ENCODE data around the gene RNF149. TPM values are rescaled to one million over a fixed set of nuclear protein-coding genes. Genes with fewer than 3 reads are reported as not detected.

RNF149 gene
- total and polyA plus RNA-seq, 2 donors (not counting 3 experiments of a cell fraction or from before 2014, with no cell fraction given), result 31.3 to 66.6 TPM

- Histone ChIP-seq H3K4me2 (ENCODE audit: insufficient read depth, low read length) (no peak overlapping the region), H3K79me2 (ENCODE audit: control insufficient read depth, insufficient read depth, low read length) (peaks cover 98% of the 10 kb centered on the region), H3K4me3 (replicated peaks in 1 of 3; ENCODE audit: insufficient read depth in 1 of 3, low read depth in 1 of 3, low read length in 3 of 3) (no peak overlapping the region), H4K20me1 (replicated peaks; ENCODE audit: control insufficient read depth, extremely low read depth, insufficient read depth, low read length) (peaks cover 11% of the 10 kb centered on the region), H3K4me1 (ENCODE audit: control insufficient read depth, extremely low read depth, insufficient read depth, low read length) (peaks cover 28% of the 10 kb centered on the region), H3K9me3 (replicated peaks; ENCODE audit: control insufficient read depth, insufficient read depth, low read length) (no peaks in the 10 kb centered on the region), H3K9me1 (replicated peaks; ENCODE audit: control insufficient read depth, extremely low read depth, insufficient read depth, low read length) (no peaks in the 10 kb centered on the region), H3K9ac (replicated peaks; ENCODE audit: extremely low read depth, insufficient read depth, low read length) (no peak overlapping the region), H2AFZ (ENCODE audit: low read depth, low read length) (no peak overlapping the region), H3K27ac (ENCODE audit: insufficient read depth, low read depth, low read length) (no peak overlapping the region), H3K27me3 (ENCODE audit: control insufficient read depth in 2 of 2, insufficient read depth in 2 of 2, low read length in 2 of 2) (no peaks in the 10 kb centered on the region), H3K36me3 (ENCODE audit: control insufficient read depth in 2 of 2, extremely low read depth in 1 of 2, insufficient read depth in 2 of 2, low read length in 2 of 2) (no peaks in the 10 kb centered on the region)
- dilution Hi-C loops (cut with MboI; ENCODE audit: extremely low pct_ligation_motif_present, low sequenced_read_pairs), result no loop called here
- no peak for DNase-seq (ENCODE audit: low read depth, low spot score)
- no peak for FAIRE-seq
- TF ChIP-seq EZH2 (IDR thresholded peaks at IDR 0.05; ENCODE audit: borderline replicate concordance, low read depth, low read length, severe bottlenecking), result no peak
- TF ChIP-seq POLR2A (IDR thresholded peaks at IDR 0.05; ENCODE audit: low read depth, low read length), result no peak
- no peak for TF ChIP-seq FOS (IDR thresholded peaks at IDR 0.05; ENCODE audit: borderline replicate concordance, insufficient read depth, low read length)
- TF ChIP-seq CTCF (IDR thresholded peaks at IDR 0.05; ENCODE audit: extremely low read depth in 1 of 2, insufficient read depth in 1 of 2, low read depth in 1 of 2, low read length in 2 of 2), result no peak
- TF ChIP-seq GATA2 (IDR thresholded peaks at IDR 0.05; ENCODE audit: insufficient read depth, insufficient read length, low read depth, low read length), result no peak
- no peak for TF ChIP-seq POLR2AphosphoS5 (IDR thresholded peaks at IDR 0.05; ENCODE audit: insufficient read depth, low read depth, low read length)
- TF ChIP-seq MYC (IDR thresholded peaks at IDR 0.05; ENCODE audit: low read depth, low read length), result no peak
- TF ChIP-seq JUN (IDR thresholded peaks at IDR 0.05; ENCODE audit: borderline replicate concordance, insufficient read depth, insufficient read length, low read depth), result no peak
- TF ChIP-seq MAX (IDR thresholded peaks at IDR 0.05; ENCODE audit: insufficient read depth, insufficient read length), result no peak
- intact Hi-C loops (cut with micrococcal nuclease), result no loop called here
- ChIA-PET POLR2A (interaction anchor here (1.4 kb wide), 1 partner anchor 8 kb away, joined by 3 read pairs; the partner anchor contains the start of gene RNF149), CTCF (interaction anchor here (1.0 to 3.0 kb wide), 4 partner anchors 9 to 50 kb away, joined by 3 to 12 read pairs (median 6); partner anchors contain the start of gene RNF149)
- no TSS peak for BruUV-seq (replicated peaks)
These were observed 8.3 kb downstream of the RNF149 start for GRCh38 chr2:101300164-101300563.

All from endothelial cell of umbilical vein (primary cell).